PC-9 (cell line): ENCODE measurements around the gene STAP2. TPM values are rescaled to one million over a fixed set of nuclear protein-coding genes. Genes with fewer than 3 reads are reported as not detected.

Experiments used
- BruUV-seq: library from RNA; stranded (reverse); fragments of 400-500 nt; replicated peaks from 2 replicates; lab custom pipeline; 2021; lab: Mats Ljungman, UMichigan
- CTCF ChIA-PET: fragments of 300-600 bp; sonication (Branson Sonifier 250); formaldehyde crosslinking; loops from one replicate; lab custom pipeline; 2022; ENCODE audit warnings: antibody characterized with exemption; lab: Charles Lee
- POLR2A ChIA-PET: fragments of 300-600 bp; sonication (Branson Sonifier 250); formaldehyde crosslinking; loops from one replicate; lab custom pipeline; 2022; ENCODE audit warnings: antibody characterized with exemption; ENCODE audit not compliant: unreplicated experiment; lab: Charles Lee
- DNase-seq, 2 experiments: peaks; one replicate each; pipeline versions ENCODE4 v3.0.0 to v3.0.0-alpha.2; 2015 to 2022; ENCODE audit warnings: mixed read lengths in 1 of 2
- H2AFZ ChIP-seq: fragments of 200-600 bp; sonication (generic); 2 replicates; pipeline ENCODE4 v1.8.1; 2017; ENCODE audit warnings: antibody characterized with exemption
- H3F3A ChIP-seq: fragments of 200-600 bp; sonication (generic); 2 replicates; pipeline ENCODE4 v1.8.1; 2017; ENCODE audit warnings: antibody characterized with exemption, mild to moderate bottlenecking, low read depth; ENCODE audit not compliant: insufficient read depth
- H3K27ac ChIP-seq: fragments of 200-600 bp; sonication (generic); 2 replicates; pipeline ENCODE4 v1.6.1; 2016; ENCODE audit warnings: mixed run types
- H3K27me3 ChIP-seq: fragments of 200-600 bp; sonication (generic); 2 replicates; pipeline ENCODE4 v1.6.1; 2016; ENCODE audit warnings: low read depth, mixed run types; ENCODE audit not compliant: insufficient read depth
- H3K36me3 ChIP-seq: fragments of 200-600 bp; sonication (generic); 2 replicates; pipeline ENCODE4 v1.6.1; 2016; ENCODE audit warnings: low read depth, mixed run types
- H3K4me1 ChIP-seq: fragments of 200-600 bp; sonication (generic); replicated peaks from 2 replicates; pipeline ENCODE4 v1.6.1; 2016; ENCODE audit warnings: mixed run types; ENCODE audit not compliant: insufficient read depth
- H3K4me2 ChIP-seq: fragments of 200-600 bp; sonication (generic); 2 replicates; pipeline ENCODE4 v1.6.1; 2017; ENCODE audit warnings: mixed run types
- H3K4me3 ChIP-seq: fragments of 200-600 bp; sonication (generic); 2 replicates; pipeline ENCODE4 v1.6.1; 2016; ENCODE audit warnings: mixed run types
- H3K79me2 ChIP-seq: fragments of 200-600 bp; sonication (generic); 2 replicates; pipeline ENCODE4 v1.6.1; 2017; ENCODE audit warnings: low read depth, mixed run types
- H3K9me2 ChIP-seq: fragments of 200-600 bp; sonication (generic); 2 replicates; pipeline ENCODE4 v1.8.1; 2017; ENCODE audit warnings: mild to moderate bottlenecking; ENCODE audit not compliant: insufficient read depth
- H3K9me3 ChIP-seq: fragments of 200-600 bp; sonication (generic); 2 replicates; pipeline ENCODE4 v1.8.1; 2016; ENCODE audit warnings: low read depth; ENCODE audit not compliant: insufficient read depth
- H4K20me1 ChIP-seq: fragments of 200-600 bp; sonication (generic); 2 replicates; pipeline ENCODE4 v1.8.1; 2017; ENCODE audit not compliant: insufficient read depth
- CTCF ChIP-seq: fragments of 200-600 bp; sonication (generic); conservative IDR thresholded peaks from 2 replicates; pipeline ENCODE4 v1.6.1; 2017; ENCODE audit warnings: mixed run types, antibody characterized with exemption, mild to moderate bottlenecking, moderate library complexity
- EZH2 ChIP-seq: fragments of 200-600 bp; sonication (generic); IDR thresholded peaks from 2 replicates; pipeline ENCODE4 v1.8.0; 2017; ENCODE audit warnings: antibody characterized with exemption, low read depth
- intact Hi-C: fragments of 100-400 bp; cut with micrococcal nuclease; formaldehyde crosslinking; loops from one replicate; pipeline ENCODE4 v1.10.0; 2022; ENCODE audit not compliant: unreplicated experiment
- total RNA-seq: library from RNA; stranded (reverse); gene quantifications from 2 replicates; pipeline ENCODE4 v1.2.3, GENCODE V29; 2021

The STAP2 gene
- total RNA-seq, 1 experiment from 2014 or later = 29.8 TPM

GRCh38 chr19:4319067-4319718 is 19.4 kb downstream of the STAP2 start:
- H3K79me2 ChIP-seq = no peaks in the 10 kb centered on the region
- H3K4me2 ChIP-seq = no peak overlapping the region
- no peak overlapping the region for H3K27ac ChIP-seq
- TF ChIP-seq CTCF (no peak), EZH2 (no peak)
- no peak for DNase-seq
- H3K9me2 ChIP-seq = no peaks in the 10 kb centered on the region
- H3K9me3 ChIP-seq = no peaks in the 10 kb centered on the region
- no peaks in the 10 kb centered on the region for H3K4me1 ChIP-seq
- no peaks in the 10 kb centered on the region for H3K36me3 ChIP-seq
- H3F3A ChIP-seq = no peaks in the 10 kb centered on the region
- H3K27me3 ChIP-seq = no peaks in the 10 kb centered on the region
- H3K4me3 ChIP-seq = no peak overlapping the region
- intact Hi-C loops = no loop called here
- POLR2A ChIA-PET = no interaction called here
- H4K20me1 ChIP-seq = no peaks in the 10 kb centered on the region
- no TSS peak for BruUV-seq
- CTCF ChIA-PET = no interaction called here
- H2AFZ ChIP-seq = no peak overlapping the region

- no peak for DNase-seq
- H3K27me3 ChIP-seq = no peaks in the 10 kb centered on the region
- H2AFZ ChIP-seq = no peak overlapping the region
- H3F3A ChIP-seq = no peaks in the 10 kb centered on the region
- H3K4me1 ChIP-seq = no peaks in the 10 kb centered on the region
- no peak overlapping the region for H3K4me3 ChIP-seq
- TF ChIP-seq EZH2 = no peak
- TF ChIP-seq CTCF = no peak
- H3K36me3 ChIP-seq = no peaks in the 10 kb centered on the region
- H3K9me3 ChIP-seq = no peaks in the 10 kb centered on the region
- no peak overlapping the region for H3K4me2 ChIP-seq
- intact Hi-C loops = no loop called here
- no peak overlapping the region for H3K27ac ChIP-seq
- H4K20me1 ChIP-seq = no peaks in the 10 kb centered on the region
- CTCF ChIA-PET = no interaction called here
- POLR2A ChIA-PET = no interaction called here
- no TSS peak for BruUV-seq
- H3K79me2 ChIP-seq = no peaks in the 10 kb centered on the region
- no peaks in the 10 kb centered on the region for H3K9me2 ChIP-seq
Observed at GRCh38 chr19:4318460-4318859, 20.2 kb downstream of the STAP2 start.

DNA sequence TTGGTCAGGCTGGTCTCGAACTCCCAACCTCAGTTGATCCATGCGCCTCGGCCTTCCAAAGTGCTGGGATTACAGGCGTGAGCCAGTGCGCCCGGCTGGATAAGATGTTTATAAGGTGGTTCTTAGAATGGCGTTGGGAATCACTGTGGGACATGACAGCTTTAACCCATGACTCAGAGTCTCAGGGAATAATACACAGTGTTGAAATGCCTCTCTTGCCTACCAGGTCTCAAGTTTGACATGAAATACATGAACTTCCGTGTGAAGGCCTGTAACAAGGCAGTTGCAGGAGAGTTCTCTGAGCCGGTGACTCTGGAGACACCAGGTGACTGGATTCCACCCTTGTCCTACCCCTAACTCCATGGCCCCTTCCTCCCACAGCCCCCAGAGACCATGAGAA is 21.7 kb downstream of the STAP2 start:
- no peak overlapping the region for H3K4me2 ChIP-seq
- no peaks in the 10 kb centered on the region for H4K20me1 ChIP-seq
- peak in 1 of 2 experiments; percentile 44 for DNase-seq
- ChIA-PET CTCF (no interaction called here), POLR2A (no interaction called here)
- no peaks in the 10 kb centered on the region for H3F3A ChIP-seq
- BruUV-seq = no TSS peak
- H3K79me2 ChIP-seq = no peaks in the 10 kb centered on the region
- no peaks in the 10 kb centered on the region for H3K9me3 ChIP-seq
- intact Hi-C loops = no loop called here
- H3K27ac ChIP-seq = no peak overlapping the region
- no peak overlapping the region for H2AFZ ChIP-seq
- no peaks in the 10 kb centered on the region for H3K36me3 ChIP-seq
- no peaks in the 10 kb centered on the region for H3K27me3 ChIP-seq
- H3K4me3 ChIP-seq = no peak overlapping the region
- no peak for TF ChIP-seq EZH2
- no peak for TF ChIP-seq CTCF
- H3K4me1 ChIP-seq = no peaks in the 10 kb centered on the region
- no peaks in the 10 kb centered on the region for H3K9me2 ChIP-seq
